GM23338 (cell line): ENCODE data around the gene SLC52A3. TPM values are rescaled to one million over a fixed set of nuclear protein-coding genes. Genes with fewer than 3 reads are reported as not detected.

Experiments used
- ATAC-seq: fragments of 200-7000 bp; cut with Tn5 transposase; 3 replicates; pipeline ENCODE4 v1.9.1; 2020
- DNase-seq: peaks from one replicate; pipeline ENCODE4 v3.0.0-alpha.2; 2015; ENCODE audit warnings: low spot score
- H2AFZ ChIP-seq: fragments of 200-600 bp; sonication (generic); 2 replicates; pipeline ENCODE4 v1.8.0; 2016; ENCODE audit warnings: antibody characterized with exemption, mild to moderate bottlenecking, moderate library complexity
- H3F3A ChIP-seq: fragments of 200-600 bp; sonication (generic); replicated peaks from 2 replicates; pipeline ENCODE4 v1.8.0; 2017; ENCODE audit warnings: antibody characterized with exemption, mixed run types, low read depth
- H3K27ac ChIP-seq: fragments of 200-600 bp; sonication (generic); 2 replicates; pipeline ENCODE4 v1.6.1; 2016; ENCODE audit warnings: low read depth
- H3K27me3 ChIP-seq: fragments of 200-600 bp; sonication (generic); 2 replicates; pipeline ENCODE4 v1.8.0; 2016; ENCODE audit warnings: mild to moderate bottlenecking, mixed run types, moderate library complexity; ENCODE audit not compliant: insufficient read depth
- H3K36me3 ChIP-seq: fragments of 200-600 bp; sonication (generic); 2 replicates; pipeline ENCODE4 v1.8.0; 2016; ENCODE audit warnings: mild to moderate bottlenecking; ENCODE audit not compliant: insufficient read depth
- H3K4me1 ChIP-seq: fragments of 200-600 bp; sonication (generic); 2 replicates; pipeline ENCODE4 v1.8.0; 2016; ENCODE audit warnings: mild to moderate bottlenecking, moderate library complexity; ENCODE audit not compliant: insufficient read depth
- H3K4me2 ChIP-seq: fragments of 200-600 bp; sonication (generic); 2 replicates; pipeline ENCODE4 v1.7.1; 2017; ENCODE audit warnings: mixed run types
- H3K4me3 ChIP-seq: fragments of 200-600 bp; sonication (generic); 2 replicates; pipeline ENCODE4 v1.6.1; 2016; ENCODE audit warnings: mixed run types
- H3K79me2 ChIP-seq: fragments of 200-600 bp; sonication (generic); replicated peaks from 2 replicates; pipeline ENCODE4 v1.8.0; 2017; ENCODE audit warnings: mild to moderate bottlenecking; ENCODE audit not compliant: insufficient read depth
- H3K9me2 ChIP-seq: fragments of 200-600 bp; sonication (generic); 2 replicates; pipeline ENCODE4 v1.8.0; 2017; ENCODE audit not compliant: insufficient read depth
- H4K20me1 ChIP-seq: fragments of 200-600 bp; sonication (generic); replicated peaks from 2 replicates; pipeline ENCODE4 v1.8.0; 2017; ENCODE audit warnings: mild to moderate bottlenecking; ENCODE audit not compliant: insufficient read depth
- H3K27ac Mint-ChIP-seq: 2 replicates; pipeline ENCODE4 v1.8.0; 2020; ENCODE audit warnings: inconsistent platforms, mild to moderate bottlenecking, moderate library complexity, mixed read lengths
- H3K27me3 Mint-ChIP-seq: 3 replicates; pipeline ENCODE4 v1.8.0; 2022; ENCODE audit warnings: low read depth, mild to moderate bottlenecking, moderate library complexity, mixed read lengths, inconsistent platforms; ENCODE audit not compliant: insufficient read depth, poor library complexity
- H3K36me3 Mint-ChIP-seq: 3 replicates; pipeline ENCODE4 v1.8.0; 2021; ENCODE audit warnings: low read depth, mild to moderate bottlenecking, inconsistent platforms, moderate library complexity, mixed read lengths
- H3K4me1 Mint-ChIP-seq: 3 replicates; pipeline ENCODE4 v1.8.0; 2020; ENCODE audit warnings: mild to moderate bottlenecking, inconsistent platforms, mixed read lengths
- H3K4me3 Mint-ChIP-seq: 3 replicates; pipeline ENCODE4 v1.8.0; 2021; ENCODE audit warnings: moderate library complexity, mild to moderate bottlenecking, inconsistent platforms, mixed read lengths
- H3K9me3 Mint-ChIP-seq: 3 replicates; pipeline ENCODE4 v1.8.0; 2020; ENCODE audit warnings: moderate library complexity, mild to moderate bottlenecking, inconsistent platforms, mixed read lengths
- CREB1 ChIP-seq: fragments of 250-450 bp; sonication (Bioruptor Pico); IDR thresholded peaks from 2 replicates; pipeline ENCODE4 v1.5.0; 2020; ENCODE audit warnings: low read depth, mild to moderate bottlenecking, moderate library complexity
- EZH2 ChIP-seq: fragments of 200-600 bp; sonication (generic); IDR thresholded peaks from one replicate; pipeline ENCODE4 v1.8.0; 2017; ENCODE audit warnings: antibody characterized with exemption, mild to moderate bottlenecking, low read depth; ENCODE audit not compliant: unreplicated experiment
- JUNB ChIP-seq: IDR thresholded peaks from one replicate; pipeline ENCODE4 v1.6.1; 2016; ENCODE audit warnings: antibody characterized with exemption; ENCODE audit not compliant: unreplicated experiment
- NANOG ChIP-seq: IDR thresholded peaks from 2 replicates; pipeline ENCODE4 v1.6.1; 2016; ENCODE audit warnings: antibody characterized with exemption, borderline replicate concordance
- POLR2AphosphoS5 ChIP-seq: IDR thresholded peaks from 2 replicates; pipeline ENCODE4 v1.6.1; 2016; ENCODE audit warnings: antibody characterized with exemption, low read depth
- ZNF331 ChIP-seq: fragments of 250-450 bp; sonication (Bioruptor Pico); IDR thresholded peaks from 2 replicates; pipeline ENCODE4 v1.5.0; 2020; ENCODE audit warnings: low read depth, mild to moderate bottlenecking, moderate library complexity
- polyA plus RNA-seq: library from polyadenylated mRNA; unstranded; fragments of >200 nt; fragmentation: Nextera tagmentation; extraction: Ambion mirVana; gene quantifications from 2 replicates; pipeline ENCODE4 v1.2.1, GENCODE V29; 2016
- total RNA-seq: library from RNA; depleted of rRNA; stranded (reverse); fragments of >200 nt; shearing (Covaris generic); gene quantifications from 2 replicates; pipeline ENCODE4 v1.2.3, GENCODE V29; 2014
- TF ChIP-seq, protein P1 (sequence below): fragments of 250-450 bp; sonication (Bioruptor Pico); IDR thresholded peaks from 2 replicates; pipeline ENCODE4 v1.5.0; 2020; ENCODE audit warnings: mild to moderate bottlenecking, moderate library complexity
- TF ChIP-seq, protein P2 (sequence below), 2 experiments: fragments of 200-600 bp in 1 of 2; sonication (generic) in 1 of 2; conservative IDR thresholded peaks; 2 replicates each; pipeline versions ENCODE4 v1.5.1 to v1.6.1; 2016 to 2017; ENCODE audit warnings: antibody characterized with exemption in 2 of 2, low read depth in 2 of 2, mild to moderate bottlenecking in 2 of 2, moderate library complexity in 1 of 2

Gene SLC52A3
- total and polyA plus RNA-seq, 2 experiments from 2014 or later = 2.3 to 4.5 TPM

- Histone ChIP-seq H3K27ac (no peak overlapping the region), H3K4me1 (peaks cover 6% of the 10 kb centered on the region), H4K20me1 (no peaks in the 10 kb centered on the region), H3K27me3 (peaks cover 9% of the 10 kb centered on the region), H3K4me3 (no peak overlapping the region), H3K36me3 (no peaks in the 10 kb centered on the region), H3K79me2 (no peaks in the 10 kb centered on the region), H3F3A (0 out of 2 replicates have a peak, but pooled peaks cover 6% of the 10 kb centered on the region), H2AFZ (no peak overlapping the region), H3K4me2 (no peak overlapping the region), H3K9me2 (no peaks in the 10 kb centered on the region)
- DNase-seq = no peak
- H3K27ac Mint-ChIP-seq = no peak overlapping the region
- no peak for ATAC-seq
- H3K9me3 Mint-ChIP-seq = no peaks in the 10 kb centered on the region; the same call in 2 of the 3 replicates
- no peak overlapping the region for H3K4me3 Mint-ChIP-seq
- no peaks in the 10 kb centered on the region for H3K36me3 Mint-ChIP-seq
- peaks cover 12% of the 10 kb centered on the region for H3K27me3 Mint-ChIP-seq
- peaks cover 12% of the 10 kb centered on the region for H3K4me1 Mint-ChIP-seq
- TF ChIP-seq, protein P1, sequence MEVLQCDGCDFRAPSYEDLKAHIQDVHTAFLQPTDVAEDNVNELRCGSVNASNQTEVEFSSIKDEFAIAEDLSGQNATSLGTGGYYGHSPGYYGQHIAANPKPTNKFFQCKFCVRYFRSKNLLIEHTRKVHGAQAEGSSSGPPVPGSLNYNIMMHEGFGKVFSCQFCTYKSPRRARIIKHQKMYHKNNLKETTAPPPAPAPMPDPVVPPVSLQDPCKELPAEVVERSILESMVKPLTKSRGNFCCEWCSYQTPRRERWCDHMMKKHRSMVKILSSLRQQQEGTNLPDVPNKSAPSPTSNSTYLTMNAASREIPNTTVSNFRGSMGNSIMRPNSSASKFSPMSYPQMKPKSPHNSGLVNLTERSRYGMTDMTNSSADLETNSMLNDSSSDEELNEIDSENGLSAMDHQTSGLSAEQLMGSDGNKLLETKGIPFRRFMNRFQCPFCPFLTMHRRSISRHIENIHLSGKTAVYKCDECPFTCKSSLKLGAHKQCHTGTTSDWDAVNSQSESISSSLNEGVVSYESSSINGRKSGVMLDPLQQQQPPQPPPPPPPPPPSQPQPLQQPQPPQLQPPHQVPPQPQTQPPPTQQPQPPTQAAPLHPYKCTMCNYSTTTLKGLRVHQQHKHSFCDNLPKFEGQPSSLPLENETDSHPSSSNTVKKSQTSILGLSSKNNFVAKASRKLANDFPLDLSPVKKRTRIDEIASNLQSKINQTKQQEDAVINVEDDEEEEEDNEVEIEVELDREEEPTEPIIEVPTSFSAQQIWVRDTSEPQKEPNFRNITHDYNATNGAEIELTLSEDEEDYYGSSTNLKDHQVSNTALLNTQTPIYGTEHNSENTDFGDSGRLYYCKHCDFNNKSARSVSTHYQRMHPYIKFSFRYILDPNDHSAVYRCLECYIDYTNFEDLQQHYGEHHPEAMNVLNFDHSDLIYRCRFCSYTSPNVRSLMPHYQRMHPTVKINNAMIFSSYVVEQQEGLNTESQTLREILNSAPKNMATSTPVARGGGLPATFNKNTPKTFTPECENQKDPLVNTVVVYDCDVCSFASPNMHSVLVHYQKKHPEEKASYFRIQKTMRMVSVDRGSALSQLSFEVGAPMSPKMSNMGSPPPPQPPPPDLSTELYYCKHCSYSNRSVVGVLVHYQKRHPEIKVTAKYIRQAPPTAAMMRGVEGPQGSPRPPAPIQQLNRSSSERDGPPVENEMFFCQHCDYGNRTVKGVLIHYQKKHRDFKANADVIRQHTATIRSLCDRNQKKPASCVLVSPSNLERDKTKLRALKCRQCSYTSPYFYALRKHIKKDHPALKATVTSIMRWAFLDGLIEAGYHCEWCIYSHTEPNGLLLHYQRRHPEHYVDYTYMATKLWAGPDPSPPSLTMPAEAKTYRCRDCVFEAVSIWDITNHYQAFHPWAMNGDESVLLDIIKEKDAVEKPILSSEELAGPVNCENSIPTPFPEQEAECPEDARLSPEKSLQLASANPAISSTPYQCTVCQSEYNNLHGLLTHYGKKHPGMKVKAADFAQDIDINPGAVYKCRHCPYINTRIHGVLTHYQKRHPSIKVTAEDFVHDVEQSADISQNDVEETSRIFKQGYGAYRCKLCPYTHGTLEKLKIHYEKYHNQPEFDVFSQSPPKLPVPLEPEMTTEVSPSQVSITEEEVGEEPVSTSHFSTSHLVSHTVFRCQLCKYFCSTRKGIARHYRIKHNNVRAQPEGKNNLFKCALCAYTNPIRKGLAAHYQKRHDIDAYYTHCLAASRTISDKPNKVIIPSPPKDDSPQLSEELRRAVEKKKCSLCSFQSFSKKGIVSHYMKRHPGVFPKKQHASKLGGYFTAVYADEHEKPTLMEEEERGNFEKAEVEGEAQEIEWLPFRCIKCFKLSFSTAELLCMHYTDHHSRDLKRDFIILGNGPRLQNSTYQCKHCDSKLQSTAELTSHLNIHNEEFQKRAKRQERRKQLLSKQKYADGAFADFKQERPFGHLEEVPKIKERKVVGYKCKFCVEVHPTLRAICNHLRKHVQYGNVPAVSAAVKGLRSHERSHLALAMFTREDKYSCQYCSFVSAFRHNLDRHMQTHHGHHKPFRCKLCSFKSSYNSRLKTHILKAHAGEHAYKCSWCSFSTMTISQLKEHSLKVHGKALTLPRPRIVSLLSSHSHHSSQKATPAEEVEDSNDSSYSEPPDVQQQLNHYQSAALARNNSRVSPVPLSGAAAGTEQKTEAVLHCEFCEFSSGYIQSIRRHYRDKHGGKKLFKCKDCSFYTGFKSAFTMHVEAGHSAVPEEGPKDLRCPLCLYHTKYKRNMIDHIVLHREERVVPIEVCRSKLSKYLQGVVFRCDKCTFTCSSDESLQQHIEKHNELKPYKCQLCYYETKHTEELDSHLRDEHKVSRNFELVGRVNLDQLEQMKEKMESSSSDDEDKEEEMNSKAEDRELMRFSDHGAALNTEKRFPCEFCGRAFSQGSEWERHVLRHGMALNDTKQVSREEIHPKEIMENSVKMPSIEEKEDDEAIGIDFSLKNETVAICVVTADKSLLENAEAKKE = no peak
- TF ChIP-seq EZH2 = no peak
- TF ChIP-seq ZNF331 = no peak
- no peak for TF ChIP-seq POLR2AphosphoS5
- TF ChIP-seq, protein P2, sequence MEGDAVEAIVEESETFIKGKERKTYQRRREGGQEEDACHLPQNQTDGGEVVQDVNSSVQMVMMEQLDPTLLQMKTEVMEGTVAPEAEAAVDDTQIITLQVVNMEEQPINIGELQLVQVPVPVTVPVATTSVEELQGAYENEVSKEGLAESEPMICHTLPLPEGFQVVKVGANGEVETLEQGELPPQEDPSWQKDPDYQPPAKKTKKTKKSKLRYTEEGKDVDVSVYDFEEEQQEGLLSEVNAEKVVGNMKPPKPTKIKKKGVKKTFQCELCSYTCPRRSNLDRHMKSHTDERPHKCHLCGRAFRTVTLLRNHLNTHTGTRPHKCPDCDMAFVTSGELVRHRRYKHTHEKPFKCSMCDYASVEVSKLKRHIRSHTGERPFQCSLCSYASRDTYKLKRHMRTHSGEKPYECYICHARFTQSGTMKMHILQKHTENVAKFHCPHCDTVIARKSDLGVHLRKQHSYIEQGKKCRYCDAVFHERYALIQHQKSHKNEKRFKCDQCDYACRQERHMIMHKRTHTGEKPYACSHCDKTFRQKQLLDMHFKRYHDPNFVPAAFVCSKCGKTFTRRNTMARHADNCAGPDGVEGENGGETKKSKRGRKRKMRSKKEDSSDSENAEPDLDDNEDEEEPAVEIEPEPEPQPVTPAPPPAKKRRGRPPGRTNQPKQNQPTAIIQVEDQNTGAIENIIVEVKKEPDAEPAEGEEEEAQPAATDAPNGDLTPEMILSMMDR (conservative IDR thresholded peaks at IDR 0.05; ENCODE audit: low read depth in 2 of 2) = no peak
- no peak for TF ChIP-seq CREB1
- TF ChIP-seq JUNB = no peak
- no peak for TF ChIP-seq NANOG
Observed at GRCh38 chr20:721876-722275, 46.4 kb downstream of the SLC52A3 start.
